ENCODE results near the gene TMEM129.

Gene TMEM129

GRCh38 chr4:1736812-1737211, 15.7 kb upstream of the TMEM129 start:
- Histone ChIP-seq H3K36me3 (ENCODE audit: insufficient read depth, low read length) (peaks cover 100% of the 10 kb centered on the region), H3K4me1 (ENCODE audit: insufficient read depth, low read length, severe bottlenecking) (no peaks in the 10 kb centered on the region), H3K27me3 (ENCODE audit: insufficient read depth, low read length) (no peaks in the 10 kb centered on the region), H4K20me1 (ENCODE audit: insufficient read depth, low read length) (no peaks in the 10 kb centered on the region), H3K9me2 (ENCODE audit: low read depth, low read length) (no peaks in the 10 kb centered on the region), H3K79me2 (ENCODE audit: insufficient read depth, low read length) (no peaks in the 10 kb centered on the region), H3F3A (ENCODE audit: insufficient read depth, low read length) (no peaks in the 10 kb centered on the region), H3K4me2 (ENCODE audit: low read length) (no peak overlapping the region), H3K9ac (ENCODE audit: low read length) (no peak overlapping the region), H2AFZ (ENCODE audit: low read length) (no peak overlapping the region), H3K4me3 (ENCODE audit: low read depth, low read length, poor library complexity, severe bottlenecking) (no peak overlapping the region), H3K9me3 (ENCODE audit: low read length) (no peaks in the 10 kb centered on the region), H3K27ac (ENCODE audit: low read depth, low read length, poor library complexity, severe bottlenecking) (no peak overlapping the region)
- TF ChIP-seq, protein P1, sequence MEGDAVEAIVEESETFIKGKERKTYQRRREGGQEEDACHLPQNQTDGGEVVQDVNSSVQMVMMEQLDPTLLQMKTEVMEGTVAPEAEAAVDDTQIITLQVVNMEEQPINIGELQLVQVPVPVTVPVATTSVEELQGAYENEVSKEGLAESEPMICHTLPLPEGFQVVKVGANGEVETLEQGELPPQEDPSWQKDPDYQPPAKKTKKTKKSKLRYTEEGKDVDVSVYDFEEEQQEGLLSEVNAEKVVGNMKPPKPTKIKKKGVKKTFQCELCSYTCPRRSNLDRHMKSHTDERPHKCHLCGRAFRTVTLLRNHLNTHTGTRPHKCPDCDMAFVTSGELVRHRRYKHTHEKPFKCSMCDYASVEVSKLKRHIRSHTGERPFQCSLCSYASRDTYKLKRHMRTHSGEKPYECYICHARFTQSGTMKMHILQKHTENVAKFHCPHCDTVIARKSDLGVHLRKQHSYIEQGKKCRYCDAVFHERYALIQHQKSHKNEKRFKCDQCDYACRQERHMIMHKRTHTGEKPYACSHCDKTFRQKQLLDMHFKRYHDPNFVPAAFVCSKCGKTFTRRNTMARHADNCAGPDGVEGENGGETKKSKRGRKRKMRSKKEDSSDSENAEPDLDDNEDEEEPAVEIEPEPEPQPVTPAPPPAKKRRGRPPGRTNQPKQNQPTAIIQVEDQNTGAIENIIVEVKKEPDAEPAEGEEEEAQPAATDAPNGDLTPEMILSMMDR (IDR thresholded peaks at IDR 0.05; ENCODE audit: low read length), result no peak
- no peak for TF ChIP-seq EZH2 (IDR thresholded peaks at IDR 0.05; ENCODE audit: borderline replicate concordance, low read length)

GRCh38 chr4:1735215-1735614, 14.1 kb upstream of the TMEM129 start:
- Histone ChIP-seq H4K20me1 (ENCODE audit: insufficient read depth, low read length) (no peaks in the 10 kb centered on the region), H3K36me3 (ENCODE audit: insufficient read depth, low read length) (peaks cover 99% of the 10 kb centered on the region), H2AFZ (ENCODE audit: low read length) (no peak overlapping the region), H3K4me2 (ENCODE audit: low read length) (no peak overlapping the region), H3K79me2 (ENCODE audit: insufficient read depth, low read length) (no peaks in the 10 kb centered on the region), H3K9me2 (ENCODE audit: low read depth, low read length) (no peaks in the 10 kb centered on the region), H3K9ac (ENCODE audit: low read length) (no peak overlapping the region), H3K4me3 (ENCODE audit: low read depth, low read length, poor library complexity, severe bottlenecking) (no peak overlapping the region), H3K27me3 (ENCODE audit: insufficient read depth, low read length) (no peaks in the 10 kb centered on the region), H3K4me1 (ENCODE audit: insufficient read depth, low read length, severe bottlenecking) (no peaks in the 10 kb centered on the region), H3F3A (ENCODE audit: insufficient read depth, low read length) (no peaks in the 10 kb centered on the region), H3K9me3 (ENCODE audit: low read length) (no peaks in the 10 kb centered on the region), H3K27ac (ENCODE audit: low read depth, low read length, poor library complexity, severe bottlenecking) (no peak overlapping the region)
- TF ChIP-seq EZH2 (IDR thresholded peaks at IDR 0.05; ENCODE audit: borderline replicate concordance, low read length), result no peak
- TF ChIP-seq, protein P1 (IDR thresholded peaks at IDR 0.05; ENCODE audit: low read length), result no peak

DNA sequence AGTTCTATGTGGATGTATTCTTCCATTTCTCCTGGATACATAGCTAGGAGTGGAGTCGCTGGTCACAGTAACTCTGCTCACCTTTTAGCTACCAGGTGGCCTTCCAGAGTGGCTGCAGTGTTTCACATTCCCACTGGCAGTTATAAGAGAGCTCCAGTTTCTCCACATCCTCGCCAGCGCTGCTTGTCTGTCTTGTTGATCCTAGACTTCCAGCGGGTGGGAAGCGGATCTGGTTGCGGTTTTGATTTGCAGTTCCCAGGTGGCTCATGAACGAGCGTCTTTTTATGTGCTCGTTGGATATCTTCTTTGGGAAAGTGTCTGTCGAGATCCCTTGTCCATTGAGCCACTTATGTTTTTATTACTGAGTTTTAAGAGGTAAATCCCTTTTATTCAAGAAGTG, 11.8 kb upstream of the TMEM129 start:
- H3K79me2 ChIP-seq (ENCODE audit: insufficient read depth, low read length), result no peaks in the 10 kb centered on the region
- H3K9me2 ChIP-seq (ENCODE audit: low read depth, low read length), result no peaks in the 10 kb centered on the region
- H3F3A ChIP-seq (ENCODE audit: insufficient read depth, low read length), result no peaks in the 10 kb centered on the region
- H2AFZ ChIP-seq (ENCODE audit: low read length), result no peak overlapping the region
- no peak for TF ChIP-seq EZH2 (IDR thresholded peaks at IDR 0.05; ENCODE audit: borderline replicate concordance, low read length)
- TF ChIP-seq, protein P1 (IDR thresholded peaks at IDR 0.05; ENCODE audit: low read length), result no peak
- H3K4me3 ChIP-seq (ENCODE audit: low read depth, low read length, poor library complexity, severe bottlenecking), result no peak overlapping the region
- no peak overlapping the region for H3K9ac ChIP-seq (ENCODE audit: low read length)
- H3K27me3 ChIP-seq (ENCODE audit: insufficient read depth, low read length), result no peaks in the 10 kb centered on the region
- H4K20me1 ChIP-seq (ENCODE audit: insufficient read depth, low read length), result no peaks in the 10 kb centered on the region
- no peaks in the 10 kb centered on the region for H3K9me3 ChIP-seq (ENCODE audit: low read length)
- peaks cover 97% of the 10 kb centered on the region for H3K36me3 ChIP-seq (ENCODE audit: insufficient read depth, low read length)
- H3K27ac ChIP-seq (ENCODE audit: low read depth, low read length, poor library complexity, severe bottlenecking), result no peak overlapping the region
- H3K4me1 ChIP-seq (ENCODE audit: insufficient read depth, low read length, severe bottlenecking), result no peaks in the 10 kb centered on the region
- H3K4me2 ChIP-seq (ENCODE audit: low read length), result no peak overlapping the region

All from OCI-LY1 (cell line).